Vagina (tissue), 2 donors: ENCODE measurements around the gene RFX6. TPM values are rescaled to one million over a fixed set of nuclear protein-coding genes. Genes with fewer than 3 reads are reported as not detected.

ENCODE experiments used
- DNase-seq, 2 donors: peaks; one replicate each; pipeline ENCODE4 v3.0.0-alpha.2; 2017; ENCODE audit errors: extremely low spot score in 2 of 2
- H3K27ac ChIP-seq: fragments of 200-600 bp; sonication (generic); one replicate; pipeline ENCODE4 v1.5.1; 2019
- H3K27me3 ChIP-seq: fragments of 200-600 bp; sonication (generic); one replicate; pipeline ENCODE4 v1.5.1; 2019
- H3K36me3 ChIP-seq, 2 donors: fragments of 200-600 bp; sonication (generic); one replicate each; pipeline ENCODE4 v1.5.1; 2017 to 2019
- H3K4me1 ChIP-seq: fragments of 200-600 bp; sonication (generic); one replicate; pipeline ENCODE4 v1.5.1; 2019
- H3K4me3 ChIP-seq, 2 donors: fragments of 200-600 bp; sonication (generic); 1 replicate in 1 of 2; 2 replicates in 1 of 2; pipeline ENCODE4 v1.5.1; 2016 to 2019
- H3K9me3 ChIP-seq: fragments of 200-600 bp; sonication (generic); one replicate; pipeline ENCODE4 v1.5.1; 2019
- CTCF ChIP-seq, 3 experiments: fragments of 450-650 bp in 2 of 3; fragments of 200-600 bp in 1 of 3; sonication (generic) in 1 of 3; IDR thresholded peaks; one replicate each; pipeline ENCODE4 v1.5.1; 2017 to 2019; ENCODE audit warnings: antibody characterized with exemption in 3 of 3, mild to moderate bottlenecking in 2 of 3, moderate library complexity in 2 of 3
- POLR2A ChIP-seq, 2 donors: fragments of 450-650 bp; IDR thresholded peaks; one replicate each; pipeline ENCODE4 v1.6.1; 2017; ENCODE audit warnings: antibody characterized with exemption in 2 of 2, mild to moderate bottlenecking in 2 of 2, moderate library complexity in 2 of 2
- POLR2AphosphoS5 ChIP-seq, 2 donors: sonication (generic); formaldehyde crosslinking; IDR thresholded peaks; one replicate each; pipeline ENCODE4 v1.9.0; 2017; ENCODE audit warnings: antibody characterized with exemption in 2 of 2, mild to moderate bottlenecking in 2 of 2, low read depth in 1 of 2; ENCODE audit not compliant: insufficient read depth in 1 of 2
- intact Hi-C: fragments of 100-400 bp; cut with DNase I; formaldehyde crosslinking; loops from one replicate; pipeline ENCODE4 v1.15.1; 2023
- total RNA-seq: library from RNA; depleted of rRNA; stranded (reverse); fragments of >200 nt; gene quantifications from one replicate; pipeline ENCODE4 v1.2.3, GENCODE V29; 2016

RFX6 gene
- total RNA-seq, 1 donor from 2014 or later, result not detected

DNA sequence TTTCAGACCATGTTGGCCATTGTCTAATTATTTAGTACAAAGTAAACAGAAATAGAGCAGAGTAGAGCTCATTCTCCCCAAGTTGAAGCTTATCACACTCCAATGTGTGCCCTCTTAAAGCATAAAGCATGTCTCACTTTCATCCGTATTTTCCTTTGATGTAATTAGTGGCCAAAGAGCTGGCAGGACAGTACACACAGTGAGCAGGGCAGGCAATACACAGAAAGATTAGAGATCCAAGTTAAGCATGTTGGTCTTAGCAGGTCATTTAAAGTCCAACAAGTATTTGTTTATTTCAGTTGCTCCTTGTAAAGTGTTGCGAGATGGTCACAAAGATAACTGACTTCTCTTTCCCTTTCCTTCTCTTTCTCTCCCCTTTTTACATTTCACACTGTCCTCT is 47.2 kb downstream of the RFX6 start:
- no peak for TF ChIP-seq CTCF (IDR thresholded peaks at IDR 0.05)
- TF ChIP-seq POLR2A (IDR thresholded peaks at IDR 0.05), result no peak
- TF ChIP-seq POLR2AphosphoS5 (IDR thresholded peaks at IDR 0.05; ENCODE audit: insufficient read depth in 1 of 2, low read depth in 1 of 2), result no peak
- no peaks in the 10 kb centered on the region for H3K36me3 ChIP-seq
- H3K27me3 ChIP-seq, result no peaks in the 10 kb centered on the region
- no peak for DNase-seq
- H3K4me3 ChIP-seq, result no peak overlapping the region
- intact Hi-C loops, result no loop called here
- H3K4me1 ChIP-seq, result no peaks in the 10 kb centered on the region
- no peaks in the 10 kb centered on the region for H3K9me3 ChIP-seq
- no peak overlapping the region for H3K27ac ChIP-seq

DNA sequence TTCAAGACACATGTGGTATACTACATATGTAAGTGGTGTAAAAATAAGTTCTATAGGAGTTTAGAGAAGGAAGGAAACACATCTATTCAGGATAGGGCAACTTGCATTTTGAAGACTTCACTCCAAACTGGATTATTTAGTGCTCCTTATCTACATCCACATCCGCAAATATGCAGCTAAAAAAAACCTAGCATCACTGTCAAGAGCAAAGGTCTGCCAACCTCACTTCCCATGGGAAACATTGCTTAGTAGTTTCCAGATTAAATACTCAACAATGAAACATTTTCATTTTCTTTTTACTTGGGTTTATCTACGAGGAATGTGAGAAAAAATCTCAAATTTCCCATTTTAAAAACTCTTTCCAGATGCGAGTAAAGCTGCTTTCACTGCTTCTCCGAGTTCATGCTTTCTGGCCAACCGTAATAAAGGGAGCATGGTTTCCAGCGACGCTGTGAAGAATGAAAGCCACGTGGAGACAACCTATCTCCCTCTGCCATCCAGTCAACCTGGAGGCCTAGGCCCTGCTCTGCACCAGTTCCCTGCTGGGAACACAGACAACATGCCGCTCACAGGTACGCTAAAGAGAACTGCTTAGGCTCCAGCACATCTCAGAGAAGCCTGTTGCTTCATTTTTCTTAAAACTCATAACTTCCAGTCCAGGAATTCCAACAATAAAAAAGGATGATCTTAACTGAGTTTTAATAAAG is 48.2 kb downstream of the RFX6 start:
- no peaks in the 10 kb centered on the region for H3K27me3 ChIP-seq
- H3K36me3 ChIP-seq, result no peaks in the 10 kb centered on the region
- no peaks in the 10 kb centered on the region for H3K4me1 ChIP-seq
- no peak for DNase-seq
- intact Hi-C loops, result no loop called here
- H3K9me3 ChIP-seq, result no peaks in the 10 kb centered on the region
- H3K27ac ChIP-seq, result no peak overlapping the region
- H3K4me3 ChIP-seq, result no peak overlapping the region
- TF ChIP-seq POLR2AphosphoS5 (IDR thresholded peaks at IDR 0.05; ENCODE audit: insufficient read depth in 1 of 2, low read depth in 1 of 2), result no peak
- TF ChIP-seq CTCF (IDR thresholded peaks at IDR 0.05), result no peak
- TF ChIP-seq POLR2A (IDR thresholded peaks at IDR 0.05), result no peak

DNA sequence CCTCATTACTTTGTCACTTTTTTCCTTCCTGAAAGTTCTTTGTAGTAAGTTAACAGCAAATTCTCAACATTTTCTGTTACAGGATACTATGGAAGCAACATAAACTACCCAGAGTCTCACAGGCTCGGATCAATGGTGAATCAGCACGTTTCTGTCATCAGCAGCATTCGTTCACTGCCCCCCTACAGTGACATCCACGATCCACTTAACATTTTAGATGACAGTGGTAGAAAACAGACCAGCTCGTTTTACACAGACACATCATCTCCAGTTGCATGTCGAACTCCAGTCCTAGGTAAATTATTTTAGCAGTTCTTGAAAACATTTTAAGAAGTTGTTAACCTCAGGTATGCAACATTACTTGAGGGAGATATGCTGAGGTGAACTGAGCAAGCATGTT is 51.6 kb downstream of the RFX6 start:
- H3K27ac ChIP-seq, result no peak overlapping the region
- no peaks in the 10 kb centered on the region for H3K36me3 ChIP-seq
- no peak for DNase-seq
- H3K4me1 ChIP-seq, result no peaks in the 10 kb centered on the region
- intact Hi-C loops, result no loop called here
- H3K9me3 ChIP-seq, result no peaks in the 10 kb centered on the region
- TF ChIP-seq POLR2AphosphoS5 (IDR thresholded peaks at IDR 0.05; ENCODE audit: insufficient read depth in 1 of 2, low read depth in 1 of 2) (no peak), CTCF (IDR thresholded peaks at IDR 0.05) (no peak), POLR2A (IDR thresholded peaks at IDR 0.05) (no peak)
- no peaks in the 10 kb centered on the region for H3K27me3 ChIP-seq
- H3K4me3 ChIP-seq, result no peak overlapping the region

- Histone ChIP-seq H3K9me3 (no peaks in the 10 kb centered on the region), H3K27ac (no peak overlapping the region), H3K4me1 (no peaks in the 10 kb centered on the region), H3K36me3 (no peaks in the 10 kb centered on the region), H3K4me3 (no peak overlapping the region), H3K27me3 (no peaks in the 10 kb centered on the region)
- TF ChIP-seq POLR2A (IDR thresholded peaks at IDR 0.05) (no peak), POLR2AphosphoS5 (IDR thresholded peaks at IDR 0.05; ENCODE audit: insufficient read depth in 1 of 2, low read depth in 1 of 2) (no peak), CTCF (IDR thresholded peaks at IDR 0.05) (no peak)
- intact Hi-C loops, result no loop called here
- no peak for DNase-seq
These were observed 52.8 kb downstream of the RFX6 start for GRCh38 chr6:116929825-116930224.

GRCh38 chr6:116931456-116931855 is 54.4 kb downstream of the RFX6 start:
- Histone ChIP-seq H3K27ac (no peak overlapping the region), H3K9me3 (no peaks in the 10 kb centered on the region), H3K4me1 (no peaks in the 10 kb centered on the region), H3K36me3 (no peaks in the 10 kb centered on the region), H3K27me3 (no peaks in the 10 kb centered on the region), H3K4me3 (no peak overlapping the region)
- DNase-seq, result no peak
- intact Hi-C loops, result no loop called here
- TF ChIP-seq POLR2A (IDR thresholded peaks at IDR 0.05), result no peak
- TF ChIP-seq POLR2AphosphoS5 (IDR thresholded peaks at IDR 0.05; ENCODE audit: insufficient read depth in 1 of 2, low read depth in 1 of 2), result no peak
- no peak for TF ChIP-seq CTCF (IDR thresholded peaks at IDR 0.05)
